VCaP (cell line): ENCODE data around the gene MET.
A peak's percentile ranks its signal among the peaks of the same experiment; 100 is the strongest.

Experiments used
- H3K27ac ChIP-seq: fragments of 450-650 bp; 2 replicates; pipeline ENCODE4 v1.5.1; 2017
- TF ChIP-seq, protein P1 (sequence below): fragments of 450-650 bp; conservative IDR thresholded peaks from 2 replicates; pipeline ENCODE4 v1.5.1; 2017; ENCODE audit warnings: mild to moderate bottlenecking, moderate library complexity

The MET gene

DNA sequence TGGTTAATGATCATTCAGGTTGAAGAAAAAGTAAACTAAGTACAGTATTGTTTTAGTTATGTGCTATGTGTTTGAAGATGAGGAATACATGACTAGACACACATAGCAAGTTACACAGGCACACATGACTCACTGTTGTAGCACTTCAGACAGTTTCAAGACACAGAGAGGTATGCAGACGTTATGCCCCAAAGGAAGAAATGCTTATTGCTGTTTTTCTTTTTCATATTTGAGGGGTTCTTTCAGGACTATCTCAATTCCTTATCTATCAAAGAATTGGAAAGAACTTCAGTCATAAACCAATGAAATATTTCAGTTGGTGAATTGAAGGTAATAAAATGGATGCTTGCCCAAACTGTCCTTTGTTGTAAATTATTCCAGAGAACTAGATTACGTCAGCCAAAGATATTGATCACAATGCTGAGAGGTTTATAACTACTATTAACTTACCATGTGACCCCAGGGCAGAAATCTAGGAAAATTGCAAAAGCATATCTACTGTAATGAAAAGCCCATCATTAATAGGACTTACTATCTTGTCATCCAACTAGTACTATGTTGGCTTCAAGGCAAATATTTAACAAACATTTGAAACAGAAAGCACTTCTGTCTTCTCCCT is 129.2 kb downstream of the MET start:
- TF ChIP-seq, protein P1, sequence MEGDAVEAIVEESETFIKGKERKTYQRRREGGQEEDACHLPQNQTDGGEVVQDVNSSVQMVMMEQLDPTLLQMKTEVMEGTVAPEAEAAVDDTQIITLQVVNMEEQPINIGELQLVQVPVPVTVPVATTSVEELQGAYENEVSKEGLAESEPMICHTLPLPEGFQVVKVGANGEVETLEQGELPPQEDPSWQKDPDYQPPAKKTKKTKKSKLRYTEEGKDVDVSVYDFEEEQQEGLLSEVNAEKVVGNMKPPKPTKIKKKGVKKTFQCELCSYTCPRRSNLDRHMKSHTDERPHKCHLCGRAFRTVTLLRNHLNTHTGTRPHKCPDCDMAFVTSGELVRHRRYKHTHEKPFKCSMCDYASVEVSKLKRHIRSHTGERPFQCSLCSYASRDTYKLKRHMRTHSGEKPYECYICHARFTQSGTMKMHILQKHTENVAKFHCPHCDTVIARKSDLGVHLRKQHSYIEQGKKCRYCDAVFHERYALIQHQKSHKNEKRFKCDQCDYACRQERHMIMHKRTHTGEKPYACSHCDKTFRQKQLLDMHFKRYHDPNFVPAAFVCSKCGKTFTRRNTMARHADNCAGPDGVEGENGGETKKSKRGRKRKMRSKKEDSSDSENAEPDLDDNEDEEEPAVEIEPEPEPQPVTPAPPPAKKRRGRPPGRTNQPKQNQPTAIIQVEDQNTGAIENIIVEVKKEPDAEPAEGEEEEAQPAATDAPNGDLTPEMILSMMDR, result no peak
- no peak overlapping the region for H3K27ac ChIP-seq

DNA sequence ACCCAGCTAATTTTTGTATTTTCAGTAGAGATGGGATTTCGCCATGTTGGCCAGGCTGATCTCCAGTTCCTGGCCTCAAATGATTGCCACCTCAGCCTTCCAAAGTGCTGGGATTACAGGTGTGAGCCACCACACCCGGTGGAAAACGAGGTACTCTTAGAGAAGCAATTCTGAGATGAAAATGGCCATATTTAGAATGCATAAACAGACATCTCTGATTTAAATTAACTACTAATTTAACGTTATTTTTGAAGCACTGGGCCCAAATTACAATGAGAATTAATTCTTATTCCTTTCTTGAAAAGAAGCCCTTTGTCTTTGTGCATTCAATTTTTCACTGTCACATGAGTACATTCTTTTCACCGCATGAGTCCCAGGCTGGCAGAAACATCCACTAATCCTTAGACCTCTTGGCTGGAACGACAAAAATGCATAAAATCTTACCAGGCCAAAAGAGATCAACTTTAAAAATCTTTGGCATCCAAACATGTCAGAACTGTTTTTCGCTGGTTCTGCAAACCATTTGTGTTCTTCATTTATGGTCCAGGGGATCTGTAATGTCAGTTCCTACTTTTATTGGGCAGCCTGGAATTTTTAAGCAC is 130.2 kb downstream of the MET start:
- H3K27ac ChIP-seq, result no peak overlapping the region
- TF ChIP-seq, protein P1, result no peak

DNA sequence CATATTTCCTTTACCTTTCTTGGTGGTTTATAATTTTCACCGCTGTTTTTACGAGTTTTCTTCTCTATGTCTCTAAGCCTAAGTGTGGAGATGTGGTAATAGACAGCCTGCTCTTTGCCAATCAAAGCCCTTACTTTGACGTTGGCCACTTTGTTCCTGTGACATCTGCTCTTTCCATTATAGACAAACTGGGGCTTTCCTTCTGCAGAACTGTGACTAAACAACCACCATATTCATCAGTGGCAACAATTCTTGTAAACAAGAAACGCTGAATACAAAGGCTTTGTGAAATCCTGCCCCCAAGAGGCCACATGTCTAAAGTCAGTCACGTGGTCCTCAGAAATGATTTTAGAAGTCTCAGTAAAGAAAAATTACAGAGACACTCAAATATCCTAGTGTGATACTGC is 130.8 kb downstream of the MET start:
- TF ChIP-seq, protein P1, result peak; percentile 38
- no peak overlapping the region for H3K27ac ChIP-seq

DNA sequence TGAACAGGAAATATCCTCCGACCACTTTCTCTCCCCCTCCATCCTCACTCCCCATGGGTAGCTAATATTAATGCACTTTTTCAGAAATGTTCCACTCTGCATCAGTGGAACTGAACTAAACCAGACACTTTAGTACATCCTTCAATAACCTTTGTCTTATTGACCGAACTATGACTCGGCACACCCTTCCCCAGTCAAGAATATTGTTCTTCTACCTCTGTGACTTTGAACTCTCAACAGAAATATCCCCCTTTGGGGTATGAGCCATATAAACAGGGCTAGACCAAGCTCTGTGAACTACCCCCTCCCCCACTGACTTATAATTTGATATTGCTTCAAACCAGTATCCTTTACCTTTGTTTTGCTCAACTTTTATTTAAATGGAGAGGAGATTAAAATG is 132.5 kb downstream of the MET start:
- TF ChIP-seq, protein P1, result no peak
- H3K27ac ChIP-seq, result no peak overlapping the region

DNA sequence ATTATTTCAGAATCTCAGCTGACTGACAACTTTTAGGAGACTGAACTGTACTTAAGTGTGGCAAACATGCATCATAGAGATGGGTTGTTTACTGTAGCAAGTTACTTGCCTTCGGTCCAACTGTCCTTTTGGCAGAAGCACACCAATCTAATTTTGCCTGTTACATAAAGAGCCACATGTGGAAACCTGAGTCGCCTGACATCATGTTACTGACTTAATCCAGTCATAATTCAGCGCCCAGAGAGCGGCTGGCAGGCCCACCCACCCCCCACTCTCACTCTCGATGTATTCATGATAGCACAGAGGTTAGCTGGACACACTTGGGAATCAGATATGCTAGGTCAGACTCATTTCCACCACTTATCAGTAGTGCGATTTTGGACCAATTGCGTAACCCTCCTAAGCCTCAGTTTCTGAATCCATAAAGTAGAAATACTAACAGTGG is 133.1 kb downstream of the MET start:
- TF ChIP-seq, protein P1, result no peak
- no peak overlapping the region for H3K27ac ChIP-seq

DNA sequence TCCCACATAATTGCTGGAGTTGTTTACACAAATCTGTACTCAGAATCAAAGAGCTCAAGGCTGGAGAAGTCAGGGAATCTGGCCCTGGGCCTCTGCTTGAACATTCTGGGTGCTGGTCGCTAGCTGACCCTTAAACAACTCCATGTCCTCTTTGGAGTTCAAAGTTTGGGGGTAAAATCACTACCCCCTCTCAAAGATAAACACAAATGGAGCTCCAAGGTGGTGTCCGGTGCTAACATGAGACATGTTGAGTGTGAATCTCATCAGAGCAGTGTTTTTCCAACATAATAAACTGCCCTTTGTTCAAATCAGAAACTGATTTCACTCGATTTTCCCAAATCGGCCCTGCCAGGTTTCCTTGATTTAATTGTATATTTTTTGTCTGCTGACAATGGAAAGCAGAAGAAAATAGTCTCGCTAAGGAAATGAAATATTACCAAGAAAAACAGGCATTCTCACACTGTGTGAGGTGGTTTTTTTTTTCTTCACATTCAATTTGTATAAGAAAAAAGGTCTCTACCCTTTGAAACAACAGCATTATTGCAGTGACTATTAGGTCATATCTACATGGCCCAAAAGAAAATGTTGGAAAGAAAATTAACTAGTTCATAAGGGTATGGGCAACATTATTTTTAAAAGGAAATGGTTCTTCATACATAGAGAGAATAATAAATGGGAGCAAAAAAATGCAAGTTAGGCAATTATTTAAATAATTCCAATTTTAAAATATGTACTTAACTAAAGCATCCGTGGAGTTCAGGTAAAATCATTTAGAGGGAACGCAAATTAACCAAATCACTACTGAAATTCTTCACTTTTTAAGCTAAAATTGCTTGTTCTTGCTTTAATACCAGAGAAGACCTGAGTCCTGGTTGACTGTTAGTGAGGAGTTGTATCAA is 134.3 kb downstream of the MET start:
- TF ChIP-seq, protein P1, result no peak
- H3K27ac ChIP-seq, result no peak overlapping the region

DNA sequence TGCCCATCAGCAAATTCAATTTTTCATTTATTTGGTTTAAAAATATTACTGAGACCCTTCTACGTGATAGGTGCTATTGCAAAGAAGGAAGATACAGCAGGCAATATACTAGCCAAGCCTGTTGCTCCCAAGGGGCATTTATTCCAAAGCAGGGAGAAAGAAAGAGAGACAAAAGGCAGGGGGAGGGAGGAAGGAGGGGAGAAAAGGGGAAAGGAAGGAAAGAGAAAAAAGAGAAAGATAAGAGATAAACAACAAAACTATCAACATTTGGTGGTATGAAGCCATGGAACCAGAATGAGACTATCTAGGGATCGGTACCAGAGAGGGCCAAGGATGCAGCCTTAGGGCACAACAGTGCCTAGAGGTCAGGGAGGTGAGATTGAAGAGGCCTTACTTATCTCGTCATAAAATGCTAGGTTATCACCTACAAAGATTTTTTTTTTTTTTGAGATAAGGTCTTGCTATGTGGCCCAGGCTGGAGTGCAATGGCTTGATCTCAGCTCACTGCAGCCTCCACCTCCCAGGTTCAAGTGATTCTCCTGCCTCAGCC is 135.1 kb downstream of the MET start:
- TF ChIP-seq, protein P1, result no peak
- no peak overlapping the region for H3K27ac ChIP-seq
